ENCODE measurements around the gene TRMT1.

Gene TRMT1

DNA sequence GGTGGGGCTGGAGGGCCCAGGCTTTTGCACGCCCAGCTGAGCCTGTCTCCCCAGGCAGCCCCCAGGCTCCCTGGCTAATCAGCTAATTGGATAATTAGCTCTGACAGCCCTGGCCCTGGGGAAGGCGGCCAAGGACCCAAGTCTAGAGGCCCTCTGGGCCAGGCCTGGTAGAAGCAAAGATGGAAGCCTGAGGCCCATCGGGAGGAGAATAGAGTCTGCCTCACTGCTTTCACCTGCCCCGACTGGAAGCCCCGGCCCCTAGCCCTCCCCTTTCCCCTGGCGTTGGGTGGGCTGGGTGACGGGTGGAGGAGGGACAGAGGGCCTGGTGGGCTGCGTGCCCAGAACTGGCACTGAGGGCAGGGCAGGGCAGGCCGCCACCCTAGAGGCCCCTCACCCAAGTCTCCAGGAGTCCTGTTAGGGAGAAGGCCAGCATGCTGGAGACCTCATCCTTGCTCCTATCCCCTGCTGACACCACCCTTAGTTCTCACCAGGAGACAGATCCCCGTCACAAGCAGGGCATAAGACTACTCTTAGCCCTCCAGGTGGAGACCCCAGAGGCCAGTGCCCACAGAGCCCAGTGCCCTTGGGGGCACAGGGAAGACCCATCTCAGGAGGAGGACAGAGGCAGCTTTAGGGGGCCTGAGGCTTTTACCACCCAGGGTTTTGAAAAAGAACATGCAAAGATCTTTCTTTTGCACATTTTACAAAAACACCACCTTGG, 25.9 kb downstream of the TRMT1 start:
- DNase-seq (ENCODE audit: low read depth): no peak

DNA sequence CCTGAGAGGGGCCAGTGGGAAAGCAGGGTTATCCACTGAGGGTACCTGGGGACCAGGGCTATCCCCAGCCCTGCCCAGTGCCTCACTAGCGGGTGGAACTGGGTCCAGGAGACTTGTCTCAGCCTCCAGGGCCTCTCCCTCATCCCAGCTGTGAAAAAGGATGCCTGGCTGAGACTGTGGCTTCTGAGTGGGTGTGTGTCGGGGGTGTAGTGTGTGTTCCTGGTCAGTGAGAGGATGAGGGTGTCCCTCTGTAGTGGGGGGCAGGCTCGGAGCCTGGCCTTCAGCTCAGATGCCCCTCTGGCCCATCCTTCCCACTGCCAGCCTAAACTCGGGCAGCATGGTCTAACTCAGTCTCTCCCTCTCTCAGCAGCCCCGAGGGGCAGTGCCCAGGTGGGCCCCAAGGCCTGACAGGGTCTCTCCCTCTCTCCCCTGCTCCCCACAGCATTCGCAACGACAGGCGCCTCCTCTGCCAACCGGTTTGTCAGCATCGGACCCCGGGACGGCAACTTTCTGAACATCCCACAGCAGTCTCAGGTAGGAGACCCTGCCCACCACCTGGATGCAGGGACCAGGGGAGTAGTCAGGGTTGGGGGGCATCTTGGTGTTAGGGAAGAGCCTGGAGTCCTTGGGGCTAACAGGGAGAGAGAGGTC, 26.6 kb downstream of the TRMT1 start:
- no peak for DNase-seq (ENCODE audit: low read depth)

DNA sequence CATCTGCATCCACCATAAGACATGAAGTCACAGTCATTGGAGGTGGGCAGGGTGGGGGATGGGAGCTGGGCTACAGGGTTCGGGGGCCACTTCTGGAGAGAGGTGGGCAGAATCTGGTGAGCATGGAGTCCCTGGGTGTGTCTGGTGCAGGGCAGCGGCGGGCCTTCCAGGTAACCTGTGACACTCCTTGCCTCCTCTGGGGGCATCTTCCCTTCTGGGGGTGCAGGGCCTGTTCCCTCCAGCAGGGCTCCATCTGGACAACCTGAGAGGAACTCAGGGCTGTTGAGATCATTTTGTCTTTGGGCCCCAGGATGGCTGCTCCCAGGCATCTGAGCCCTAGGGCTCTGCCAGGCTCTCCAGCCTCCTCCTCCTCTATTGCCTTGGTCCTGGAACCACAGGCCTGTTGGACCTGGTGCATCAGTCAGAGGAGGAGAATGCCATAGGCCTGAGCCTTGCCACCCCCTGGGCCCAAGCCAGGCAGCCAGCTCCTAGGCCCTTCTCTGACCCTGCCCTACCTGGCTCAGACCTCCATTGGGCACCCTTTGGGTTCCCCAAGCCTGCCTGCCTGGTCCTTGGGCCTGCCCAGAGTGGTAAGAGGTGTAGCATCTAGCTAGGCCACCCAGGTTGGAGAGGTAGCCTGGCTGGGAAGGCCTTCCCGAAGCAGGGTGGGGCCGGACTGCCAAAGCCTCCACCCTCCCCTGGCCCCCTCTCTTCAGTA, 27.2 kb downstream of the TRMT1 start:
- no peak for DNase-seq (ENCODE audit: low read depth)

DNA sequence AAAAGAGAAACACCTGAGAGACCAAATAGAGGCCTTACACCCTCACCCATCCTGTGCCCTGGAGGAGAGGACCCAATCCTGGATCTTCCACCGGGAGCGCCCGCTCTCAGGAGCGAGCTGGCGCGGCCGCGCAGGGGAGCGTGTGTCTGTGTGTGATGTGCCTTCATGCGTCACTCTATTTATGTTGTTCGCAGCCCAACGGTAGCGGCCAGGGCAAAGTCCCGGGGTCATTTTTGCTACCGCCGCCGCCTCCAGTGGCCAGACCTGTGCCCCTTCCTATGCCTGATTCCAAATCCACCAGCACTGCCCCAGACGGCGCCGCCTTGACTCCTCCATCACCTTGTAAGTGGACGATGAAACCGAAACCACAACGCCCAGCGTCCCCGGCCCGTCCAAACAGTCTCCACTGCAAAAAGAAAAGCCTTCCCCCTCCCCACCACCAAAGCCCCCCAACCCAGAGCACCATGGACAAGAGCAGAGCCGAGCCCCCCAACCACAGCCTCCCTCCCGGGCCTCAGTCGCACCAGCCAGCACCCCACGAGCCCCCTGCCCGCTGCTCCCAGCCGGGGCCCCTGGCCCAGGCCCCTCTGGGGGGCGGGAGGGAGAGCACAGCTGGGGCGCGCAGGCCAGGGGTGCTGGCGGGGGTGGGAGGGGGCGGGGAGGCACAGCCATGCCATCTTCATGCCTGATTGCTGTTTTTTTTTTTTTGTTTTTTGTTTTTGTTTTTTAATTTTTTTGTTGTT, 28.6 kb downstream of the TRMT1 start:
- no peak for DNase-seq (ENCODE audit: low read depth)

DNA sequence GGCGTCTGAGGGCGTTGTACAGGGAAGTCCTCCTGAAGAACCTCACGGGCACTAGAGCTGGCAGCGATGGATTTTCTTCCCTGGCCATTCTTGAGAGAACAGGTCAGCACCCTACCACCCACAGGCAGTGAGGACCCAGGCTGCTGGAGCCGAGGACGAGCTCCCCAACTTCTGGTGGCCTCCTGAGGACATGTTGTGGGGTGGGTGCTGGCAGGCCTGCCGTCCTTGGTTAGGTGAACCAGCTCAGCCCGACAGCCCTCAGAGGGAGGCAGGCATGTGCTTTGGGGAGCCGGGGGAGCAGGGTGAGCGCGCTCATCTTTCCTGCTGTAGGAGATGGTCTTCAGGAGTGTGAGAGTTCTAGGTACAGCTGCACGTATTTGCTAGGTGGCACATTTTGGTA, 29.2 kb downstream of the TRMT1 start:
- no peak for DNase-seq (ENCODE audit: low read depth)

DNA sequence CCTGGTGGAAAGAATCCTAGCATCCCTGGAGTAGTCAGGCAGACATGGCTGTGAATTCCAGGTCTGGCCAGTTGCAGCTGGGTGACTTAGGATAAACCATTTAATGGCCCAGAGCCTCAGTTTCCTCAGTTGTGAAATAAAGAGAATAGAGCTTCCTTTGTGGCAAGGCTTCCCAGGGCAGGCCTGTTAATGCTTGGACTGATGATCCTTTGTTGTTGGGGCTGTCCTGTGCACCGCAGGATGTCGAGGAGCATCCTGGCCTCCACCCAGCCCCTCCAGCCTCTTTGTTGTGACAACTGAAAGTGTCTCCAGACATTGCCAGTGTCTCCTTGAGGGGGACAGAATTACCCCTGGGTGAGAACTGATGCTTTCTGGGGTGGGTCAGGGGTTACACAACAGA, 30.2 kb downstream of the TRMT1 start:
- DNase-seq (ENCODE audit: low read depth): no peak

DNA sequence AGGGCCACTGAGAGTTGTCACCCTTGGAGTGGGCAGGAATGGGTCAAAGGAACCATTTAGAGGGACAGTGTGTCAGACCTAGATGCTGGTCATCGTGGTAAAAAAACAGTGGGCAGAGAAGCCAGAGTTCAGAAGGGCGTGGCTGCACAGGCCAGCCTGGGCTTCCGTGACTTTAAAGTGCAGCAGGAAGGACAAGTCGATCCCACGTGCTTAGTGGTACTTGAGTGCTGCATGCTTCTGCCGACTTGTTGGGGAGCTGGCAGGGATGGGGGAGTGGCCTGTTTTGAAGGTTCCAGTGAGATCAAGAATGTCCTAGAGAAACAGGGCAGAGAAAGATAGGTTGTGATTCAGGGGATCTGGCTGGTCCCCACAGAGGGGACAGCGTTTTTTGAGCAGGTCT, 30.9 kb downstream of the TRMT1 start:
- no peak for DNase-seq (ENCODE audit: low read depth)

DNA sequence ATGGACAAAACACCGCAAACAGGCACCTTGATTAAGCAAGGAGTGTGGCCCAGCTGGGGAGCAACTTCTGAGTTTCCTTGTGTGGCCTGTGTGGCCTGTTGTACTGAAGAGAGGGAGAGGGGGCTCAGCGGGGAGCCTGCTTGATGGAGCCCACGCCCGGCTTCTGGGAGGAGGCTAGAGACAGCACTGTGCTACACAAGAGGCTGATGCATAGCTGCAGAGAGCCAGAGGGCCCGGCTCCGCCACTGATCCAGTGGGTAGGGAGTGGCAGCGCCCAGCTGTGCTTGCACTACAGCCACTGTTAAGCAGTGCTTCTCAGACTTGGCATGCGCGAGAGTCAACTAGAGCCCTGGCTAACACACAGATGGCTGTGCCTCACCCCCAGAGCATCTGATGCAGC, 32.9 kb downstream of the TRMT1 start:
- DNase-seq (ENCODE audit: low read depth): no peak

DNA sequence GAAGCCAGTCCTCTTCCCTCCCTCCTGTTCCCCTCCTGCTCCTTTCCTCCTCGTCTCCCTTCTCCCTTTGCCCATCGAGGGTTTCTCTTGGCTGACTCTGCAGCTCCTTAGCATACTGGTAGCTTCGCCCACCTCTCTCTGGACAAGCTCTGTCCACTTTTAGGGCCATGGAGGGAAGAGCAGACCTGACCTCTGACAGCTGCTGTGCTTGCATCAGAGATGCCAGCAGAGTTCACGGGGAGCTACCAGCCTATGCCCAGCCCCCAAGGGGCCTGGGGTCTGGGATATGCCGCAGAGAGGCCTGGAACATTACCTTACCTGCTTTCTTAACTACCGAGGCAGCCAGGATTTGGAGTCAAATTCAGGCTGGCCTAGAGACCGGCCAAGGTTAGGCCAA, 33.5 kb downstream of the TRMT1 start:
- DNase-seq (ENCODE audit: low read depth): no peak

DNA sequence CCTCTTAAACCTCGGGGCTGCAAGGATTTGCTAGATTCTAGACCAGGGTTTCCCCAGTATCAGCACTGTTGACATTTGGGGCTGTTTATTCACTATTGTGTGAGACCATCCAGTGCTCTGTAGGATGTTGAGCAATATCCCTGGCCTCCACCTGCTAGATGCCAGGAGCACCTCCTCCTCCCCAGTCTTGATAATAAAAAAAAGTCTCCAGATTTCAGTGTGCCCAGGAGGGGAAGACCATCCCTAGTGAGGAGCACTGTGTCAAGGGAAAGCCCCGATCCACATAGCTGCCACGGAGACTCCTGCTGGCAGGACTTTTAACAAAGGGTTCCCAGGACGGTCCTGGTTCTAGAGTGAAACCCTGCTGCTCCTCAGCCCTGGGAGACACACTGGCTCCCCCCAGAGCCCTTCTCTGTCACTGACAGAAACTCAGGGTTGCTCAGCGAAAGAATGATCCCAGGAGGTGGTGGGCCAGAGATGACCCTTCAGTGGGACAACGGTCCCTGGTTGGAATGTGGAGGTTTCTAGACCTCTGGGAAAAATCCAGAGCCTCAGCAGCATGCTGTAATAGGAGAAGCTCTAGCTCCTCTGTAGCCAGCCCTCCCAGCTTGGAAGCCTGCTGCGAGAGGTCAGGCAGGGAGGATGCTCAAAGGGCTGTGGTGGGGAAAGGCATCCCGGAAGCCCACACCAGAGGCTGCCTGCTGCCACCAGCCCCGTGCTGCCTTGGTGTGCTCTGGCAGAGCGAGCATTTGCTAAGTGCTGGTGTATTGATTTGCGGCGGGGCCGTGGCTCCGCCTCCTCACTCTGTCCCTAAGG, 34.1 kb downstream of the TRMT1 start:
- DNase-seq (ENCODE audit: low read depth): no peak

DNA sequence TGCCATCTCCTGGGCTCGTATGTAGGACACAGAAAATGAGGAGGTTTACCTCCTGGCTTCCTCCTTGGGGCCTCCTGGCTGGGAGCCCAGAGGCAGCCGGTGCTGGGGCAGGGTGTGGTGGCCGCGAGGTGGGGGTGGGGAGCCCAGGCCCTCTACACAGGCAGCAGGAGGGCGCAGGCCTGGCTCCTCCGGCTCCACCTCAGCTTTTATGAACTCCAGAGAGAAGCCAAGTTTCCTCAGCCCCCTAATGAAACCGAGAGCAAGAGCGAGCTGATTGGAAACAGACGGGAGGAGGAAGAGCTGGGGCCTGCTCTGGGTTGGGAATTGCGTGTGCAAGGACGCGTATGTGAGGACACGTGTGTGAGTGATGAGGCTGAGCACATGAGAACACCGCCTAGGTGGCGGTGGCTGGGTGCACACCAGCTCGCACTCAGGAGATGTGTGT, 37.0 kb downstream of the TRMT1 start:
- peak; percentile 51 for DNase-seq (ENCODE audit: low read depth)

DNA sequence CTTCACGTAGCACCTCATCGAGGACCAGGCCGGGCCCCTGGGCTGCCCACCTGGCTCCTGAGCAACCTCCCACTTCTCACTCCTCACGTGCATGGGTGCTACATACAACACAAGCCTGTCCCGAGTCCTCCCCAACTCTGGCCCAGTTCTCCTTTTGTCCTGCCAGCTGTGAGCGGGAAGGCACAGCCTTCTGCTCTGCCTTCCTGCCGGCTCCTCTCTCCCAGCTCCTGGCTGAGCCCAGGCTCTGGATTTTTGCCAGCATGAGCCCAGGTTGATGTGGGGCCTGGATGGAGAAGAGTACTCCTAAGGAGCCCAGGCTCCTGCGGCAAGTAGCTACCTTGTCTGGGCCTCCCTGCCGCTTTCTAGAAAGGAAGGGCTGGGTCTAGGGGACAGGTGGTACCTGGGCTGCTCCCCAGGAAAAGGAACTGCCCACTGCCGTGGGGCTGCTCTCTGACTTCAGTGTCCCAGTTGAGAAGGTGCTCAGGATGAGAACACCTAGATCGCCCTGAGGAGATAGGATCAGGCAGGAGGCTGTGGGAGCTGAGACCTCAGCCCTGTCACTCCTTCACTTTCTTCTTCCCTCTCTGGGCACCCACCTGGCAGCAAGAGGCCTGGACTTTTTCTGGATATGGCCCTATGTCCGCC, 37.5 kb downstream of the TRMT1 start:
- no peak for DNase-seq (ENCODE audit: low read depth)

DNA sequence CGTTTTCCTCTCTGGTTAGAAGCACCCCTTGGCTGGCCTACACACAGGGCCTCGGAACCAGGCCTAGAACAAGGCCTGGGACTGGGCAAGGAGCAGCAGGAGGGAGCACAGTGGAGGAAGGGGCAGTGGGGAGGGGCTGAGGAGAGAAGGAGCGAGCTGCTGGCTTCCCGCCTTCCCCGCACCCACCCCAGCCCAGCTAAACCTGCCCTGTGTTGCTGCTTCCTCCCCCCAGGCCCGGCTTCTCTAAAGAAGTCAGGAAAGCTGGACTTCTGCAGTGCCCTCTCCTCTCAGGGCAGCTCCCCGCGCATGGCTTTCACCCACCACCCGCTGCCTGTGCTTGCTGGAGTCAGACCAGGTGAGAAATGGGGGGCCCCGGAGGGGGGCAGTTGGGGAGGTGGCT, 38.2 kb downstream of the TRMT1 start:
- no peak for DNase-seq (ENCODE audit: low read depth)

DNA sequence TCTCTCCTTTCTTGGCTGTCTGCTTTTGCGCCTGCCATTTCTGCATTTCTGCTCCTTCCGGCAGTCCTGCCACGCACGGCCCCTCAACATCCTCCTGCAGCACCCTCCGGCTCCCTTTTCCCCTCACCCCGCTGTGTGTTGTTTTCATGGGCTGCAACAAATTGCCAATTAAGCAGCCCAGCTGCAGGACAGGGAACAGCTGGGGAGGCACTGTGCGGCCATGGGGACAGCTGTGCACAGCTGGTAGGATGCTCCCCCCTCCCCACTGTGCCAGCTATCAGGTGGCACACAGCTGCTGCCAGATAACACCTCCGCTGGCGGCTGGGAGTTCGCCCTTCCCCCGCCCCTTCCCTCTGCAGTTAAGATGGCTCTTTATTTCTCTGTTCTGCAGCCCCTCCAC, 39.3 kb downstream of the TRMT1 start:
- DNase-seq (ENCODE audit: low read depth): no peak

DNA sequence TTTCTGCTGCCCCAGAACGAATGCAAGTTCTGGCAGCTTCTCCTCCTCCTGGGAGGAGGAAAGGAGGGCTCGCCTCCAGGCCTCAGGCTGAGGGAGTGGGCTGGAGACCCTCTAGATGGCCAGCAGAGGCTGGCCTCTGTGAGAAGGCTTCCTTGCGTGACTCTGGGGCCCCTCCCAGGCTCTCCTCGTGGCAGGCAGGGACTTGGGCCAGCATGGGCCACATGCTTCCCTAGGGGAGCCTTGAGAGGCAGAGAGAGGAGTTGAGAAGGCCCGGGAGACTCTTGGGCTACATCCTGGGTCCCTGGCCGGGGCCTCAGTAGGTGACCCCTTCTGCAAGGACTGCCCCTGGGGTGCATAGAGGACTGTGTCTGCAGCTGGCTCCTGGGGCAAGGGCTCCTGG, 39.8 kb downstream of the TRMT1 start:
- DNase-seq (ENCODE audit: low read depth): no peak

DNA sequence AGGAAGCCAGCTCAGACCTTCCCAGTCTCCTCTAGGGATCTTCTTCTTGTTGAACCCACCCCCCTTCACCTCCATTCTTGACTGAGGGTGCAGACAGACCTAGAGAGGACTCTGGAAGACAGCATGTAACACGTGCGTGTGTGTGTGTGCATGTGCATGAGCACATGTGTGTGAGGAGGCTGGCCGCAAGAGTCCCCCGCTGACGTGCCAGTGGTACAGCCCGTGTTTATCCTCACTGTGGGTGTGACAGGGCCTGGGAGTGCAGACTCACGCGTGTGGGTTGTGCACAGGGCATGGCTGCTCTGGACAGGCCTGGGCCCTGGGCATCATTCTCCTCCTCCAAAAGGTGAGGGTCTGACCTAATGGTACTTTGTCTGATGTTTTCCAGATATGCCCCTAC, 40.2 kb downstream of the TRMT1 start:
- no peak for DNase-seq (ENCODE audit: low read depth)

DNA sequence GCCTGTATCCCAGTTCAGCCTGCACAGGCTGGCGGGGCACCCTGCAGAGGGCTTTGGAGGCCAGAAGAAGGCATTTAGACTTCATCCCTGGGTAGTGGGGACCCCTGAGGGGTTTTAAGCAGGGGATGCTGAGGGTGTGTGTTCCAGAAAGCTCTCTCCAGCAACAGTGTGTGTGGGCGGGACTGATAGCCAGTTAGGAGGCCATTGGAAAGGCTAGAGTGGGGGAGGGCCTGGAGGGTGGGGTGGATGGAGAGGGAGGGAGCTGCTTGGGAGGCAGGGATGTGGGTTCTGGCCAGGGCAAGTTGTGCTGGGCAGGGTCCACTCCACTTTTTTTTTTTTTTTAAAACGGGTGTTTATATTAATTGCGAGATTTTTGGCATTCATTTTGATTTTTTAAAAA, 42.2 kb downstream of the TRMT1 start:
- no peak for DNase-seq (ENCODE audit: low read depth)

DNA sequence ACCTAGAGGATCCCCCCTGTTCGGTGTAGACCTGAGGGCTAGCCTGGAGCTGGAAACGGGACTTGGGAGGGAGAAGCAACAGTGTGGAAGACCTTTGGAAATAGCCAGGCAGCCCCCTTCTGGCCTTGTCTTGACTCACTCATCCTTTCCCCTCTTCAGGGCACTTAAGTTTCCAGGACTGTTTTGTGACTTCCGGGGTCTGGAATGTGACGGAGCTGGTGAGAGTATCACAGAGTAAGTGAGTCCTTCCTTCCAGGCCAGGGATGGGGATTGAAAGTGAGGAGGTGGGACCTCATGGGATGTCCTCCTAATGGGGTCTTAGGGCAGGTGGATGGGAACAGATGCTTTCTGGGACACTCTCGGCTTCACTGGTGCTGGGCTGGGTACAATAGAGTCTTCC, 43.3 kb downstream of the TRMT1 start:
- no peak for DNase-seq (ENCODE audit: low read depth)

DNA sequence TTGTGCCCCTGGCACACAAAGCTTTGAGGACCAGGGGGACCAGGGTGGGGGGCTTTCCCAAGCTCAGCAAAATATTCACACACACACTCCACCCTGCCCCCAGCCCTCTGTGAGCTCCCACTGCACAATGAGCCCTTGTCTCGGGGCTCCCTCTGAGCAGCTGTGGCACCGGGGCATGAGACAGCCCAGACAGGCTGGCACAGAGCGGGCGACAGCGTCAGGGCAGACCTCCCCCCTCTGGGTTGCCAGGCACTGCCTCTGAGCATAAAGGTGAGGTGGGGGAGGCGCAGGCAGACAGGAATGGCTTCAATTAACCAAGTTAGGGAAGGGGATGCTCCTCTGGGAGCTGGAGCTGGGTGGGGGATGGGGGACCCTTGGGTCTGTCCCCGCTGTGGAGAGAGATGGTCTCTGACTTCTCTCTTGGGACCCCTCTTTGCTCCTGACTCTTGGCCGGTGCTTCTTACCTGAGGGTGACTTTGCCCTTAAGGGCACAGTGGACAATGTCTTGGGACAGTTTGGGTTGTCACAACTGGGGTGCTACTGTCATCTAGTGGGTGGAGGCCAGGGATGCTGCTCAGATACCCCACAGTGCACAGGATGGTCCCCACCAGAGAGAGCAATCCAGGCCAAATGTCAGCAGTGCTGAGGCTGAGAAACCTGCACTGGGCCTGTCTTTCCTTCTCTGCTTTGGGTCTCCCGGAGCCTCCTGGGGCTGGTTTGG, 44.2 kb downstream of the TRMT1 start:
- no peak for DNase-seq (ENCODE audit: low read depth)

DNA sequence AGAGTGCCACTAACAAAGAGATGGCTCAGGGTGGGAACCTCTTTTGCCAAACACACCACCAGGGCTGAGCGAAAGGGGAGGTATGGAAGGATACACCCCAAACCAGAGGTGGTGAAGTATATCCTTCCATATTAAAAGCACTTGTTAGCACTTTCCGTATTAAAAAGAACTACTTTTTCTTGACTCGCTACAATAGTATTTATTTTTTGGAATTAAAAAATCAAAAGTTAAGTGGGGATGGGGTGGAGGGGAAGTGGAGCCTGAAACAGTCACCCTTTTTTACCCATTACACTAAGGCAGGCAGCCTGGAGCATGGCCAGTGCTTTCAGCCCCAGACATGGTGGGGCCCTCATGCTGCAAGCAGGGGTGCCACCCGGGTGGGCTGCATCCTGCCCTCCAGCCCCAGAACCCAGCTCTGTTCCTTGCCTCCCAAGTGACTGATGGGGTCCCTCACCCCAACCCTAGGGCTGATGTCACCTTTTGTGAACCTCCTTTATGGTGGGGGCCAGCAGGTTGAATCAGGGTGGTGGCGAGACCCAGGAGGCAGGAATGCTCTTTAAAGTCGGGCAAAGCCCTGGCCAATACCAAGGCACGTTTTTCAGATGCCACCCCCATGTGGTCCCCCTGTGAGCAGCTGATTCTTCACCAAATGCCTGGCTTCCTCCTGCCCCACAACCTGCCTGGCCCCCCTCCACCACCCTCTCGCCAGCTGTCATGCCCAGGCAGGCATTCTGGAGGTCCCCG, 44.9 kb downstream of the TRMT1 start:
- DNase-seq (ENCODE audit: low read depth): no peak

All from GM04504 (cell line).